ENCODE measurements around the gene HMOX2.

The HMOX2 gene

DNA sequence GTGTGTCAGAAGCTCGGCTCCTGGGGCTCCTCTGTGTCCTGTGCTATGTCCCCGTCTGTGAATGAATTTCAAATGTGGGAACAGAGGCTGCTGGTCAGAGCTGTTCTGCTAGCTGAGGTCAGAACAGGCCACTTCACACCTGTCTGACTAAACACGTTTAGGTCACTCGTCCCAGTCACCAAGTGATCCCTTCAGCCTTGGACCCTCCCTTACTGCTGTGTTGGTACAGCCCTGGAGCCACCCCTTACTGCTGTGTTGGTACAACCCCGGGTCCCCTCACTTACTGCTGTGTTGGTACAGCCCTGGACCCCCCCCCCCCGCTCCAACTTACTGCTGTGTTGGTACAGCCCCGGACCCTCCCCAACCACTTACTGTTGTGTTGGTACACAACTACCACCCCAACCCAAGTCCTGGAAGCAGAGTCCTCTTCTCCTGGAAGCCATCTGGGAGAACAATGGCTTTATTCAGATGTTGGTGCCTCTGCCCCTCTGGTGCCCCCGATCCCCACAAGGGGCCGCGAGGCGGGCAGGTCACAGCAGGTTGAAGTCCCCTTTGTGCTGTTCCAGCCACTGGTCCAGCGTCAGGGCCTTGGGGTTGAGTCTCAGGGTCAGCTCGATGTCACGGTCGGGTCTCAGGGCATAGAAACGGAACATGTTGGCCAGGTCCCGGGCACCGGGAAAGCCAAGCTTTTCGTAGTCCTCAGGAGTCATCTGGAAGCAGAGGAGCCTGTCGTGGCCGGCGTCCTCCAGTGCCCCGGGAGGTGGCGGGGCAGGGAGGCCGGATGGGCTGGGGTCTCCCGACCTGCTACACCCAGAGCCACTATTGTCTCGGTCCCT lies 14.7 kb upstream of the HMOX2 start:
- intact Hi-C loops (cut with DNase I), result no loop called here
- peak in 20 of 42 donors; percentile 15 to 69 (median 36) for DNase-seq

DNA sequence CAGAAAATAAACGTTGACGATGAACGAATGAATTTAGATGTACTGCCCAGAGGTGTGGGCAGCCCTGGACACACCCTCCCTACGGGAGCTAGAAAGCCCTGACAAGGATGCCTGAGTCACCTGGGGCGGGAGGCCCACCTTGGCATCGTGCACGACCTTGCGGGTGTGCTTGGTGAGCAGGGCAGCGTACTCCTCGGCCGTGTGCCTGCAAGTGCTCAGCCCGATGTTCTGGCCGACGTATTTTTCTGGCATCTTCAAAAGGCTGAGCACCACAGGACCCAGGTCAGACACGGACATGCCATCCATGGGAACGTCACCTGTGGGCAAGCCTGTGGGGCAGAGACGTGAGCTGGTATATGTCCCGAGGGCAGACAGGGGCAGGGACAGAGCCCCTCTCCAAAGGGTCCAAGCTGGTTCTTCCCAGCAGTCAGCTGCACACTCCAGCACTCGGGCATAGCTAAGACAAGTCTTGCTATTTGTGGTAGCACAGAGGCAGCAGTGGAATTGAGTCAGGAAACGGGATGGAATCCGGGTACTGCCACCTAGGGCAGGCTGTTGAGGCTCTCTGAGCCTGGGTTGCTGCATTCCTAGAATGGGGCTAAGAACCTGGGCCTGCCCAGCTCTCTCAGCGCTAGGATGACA lies 12.6 kb upstream of the HMOX2 start:
- no peak for DNase-seq
- intact Hi-C loops (cut with DNase I), result no loop called here

DNA sequence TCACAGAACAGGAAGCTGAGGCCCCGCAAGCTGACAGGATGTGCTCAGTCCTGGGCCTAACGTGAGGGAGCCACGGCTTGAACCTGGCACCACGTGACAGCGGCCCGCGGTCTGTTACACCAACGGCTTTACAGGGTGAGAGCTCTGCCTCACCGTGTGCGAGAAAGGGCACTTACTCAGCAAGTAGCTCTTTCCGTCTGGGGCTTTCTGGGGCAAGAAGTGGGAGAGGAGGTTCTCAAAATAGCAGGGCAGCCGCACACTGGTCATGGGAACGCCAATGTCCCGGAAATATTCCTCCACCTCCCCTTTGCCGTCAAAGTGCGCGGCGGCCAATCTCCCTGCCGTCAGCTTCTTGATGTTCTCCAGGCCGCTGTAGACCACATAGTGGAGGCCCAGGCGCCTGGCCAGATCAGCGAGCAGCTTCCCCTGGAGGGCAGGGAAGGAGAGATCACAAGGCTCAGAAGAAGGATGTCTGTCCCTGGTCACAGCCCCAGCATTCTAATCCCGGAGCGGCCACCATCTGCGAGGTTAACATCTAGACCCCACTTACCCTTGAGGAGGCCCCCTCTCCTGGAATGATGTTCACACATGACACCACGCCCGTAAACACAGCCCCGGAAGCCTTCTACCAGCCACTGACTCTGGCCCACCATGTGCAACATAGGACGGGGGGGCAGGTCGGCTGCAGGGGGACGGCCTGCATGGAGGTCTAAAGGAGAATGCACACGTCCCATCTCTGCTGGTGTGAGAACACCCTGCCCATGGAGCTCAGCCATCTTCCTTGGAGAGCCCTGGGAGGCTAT lies 10.0 kb upstream of the HMOX2 start:
- DNase-seq, result no peak
- intact Hi-C loops (cut with DNase I), result no loop called here

DNA sequence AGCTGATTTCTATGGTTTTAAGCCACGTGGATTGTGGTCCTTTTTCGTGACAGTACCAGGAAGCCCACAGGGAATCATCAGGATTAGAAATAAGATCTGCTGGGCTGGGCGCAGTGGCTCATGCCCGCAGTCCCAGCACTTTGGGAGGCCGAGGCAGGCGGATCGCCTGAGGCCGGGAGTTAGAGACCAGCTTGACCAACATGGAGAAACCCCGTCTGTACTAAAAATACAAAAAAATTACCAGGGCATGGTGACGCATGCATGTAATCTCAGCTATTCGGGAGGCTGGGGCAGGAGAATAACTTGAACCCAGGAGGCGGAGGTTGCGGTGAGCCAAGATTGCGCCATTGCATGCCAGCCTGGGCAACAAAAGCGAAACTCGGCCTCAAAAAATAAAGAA lies 8.3 kb upstream of the HMOX2 start:
- intact Hi-C loops (cut with DNase I), result no loop called here
- no peak for DNase-seq

DNA sequence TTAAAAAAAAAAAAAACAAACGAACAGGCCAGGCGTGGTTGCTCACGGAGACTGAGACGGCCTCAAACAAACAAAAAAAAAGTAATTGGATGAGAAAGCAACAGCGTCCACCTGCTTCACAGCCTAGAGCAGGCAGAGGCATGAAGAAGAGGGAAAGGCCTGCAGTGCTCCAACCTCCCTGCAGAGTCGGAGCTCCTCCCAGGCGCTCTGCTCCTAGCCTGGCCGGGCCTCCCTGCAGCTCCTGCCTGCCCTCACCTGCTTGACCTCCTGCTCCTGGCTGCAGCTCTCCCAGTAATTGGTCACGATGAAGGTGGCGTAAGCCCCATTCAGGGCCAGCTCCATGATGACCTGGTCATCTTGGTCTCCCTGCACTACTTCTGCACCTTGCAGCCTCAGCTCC lies 7.2 kb upstream of the HMOX2 start:
- intact Hi-C loops (cut with DNase I), result no loop called here
- no peak for DNase-seq

DNA sequence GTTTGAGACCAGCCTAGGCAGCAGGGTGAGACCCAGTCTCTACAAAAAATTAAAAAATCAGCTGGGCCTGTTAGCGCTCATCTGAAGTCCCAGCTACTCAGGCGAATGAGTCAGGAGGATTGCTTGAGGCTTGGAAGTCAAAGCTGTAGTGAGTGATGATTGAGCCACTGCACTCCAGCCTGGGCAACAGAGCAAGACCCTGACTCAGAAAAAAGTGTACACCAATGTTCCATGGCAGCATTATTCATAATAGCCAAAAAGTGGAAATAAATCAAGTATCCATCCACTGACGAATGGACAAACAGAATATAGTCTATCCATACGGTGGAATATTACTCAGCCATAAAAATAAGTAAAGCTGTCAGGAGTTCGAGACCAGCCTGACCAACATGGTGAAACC lies 4.3 kb upstream of the HMOX2 start:
- DNase-seq, result no peak
- intact Hi-C loops (cut with DNase I), result loop anchor here (10.0 kb wide), 1 partner anchor 47 kb away; the partner anchor contains the start of gene DNAJA3

DNA sequence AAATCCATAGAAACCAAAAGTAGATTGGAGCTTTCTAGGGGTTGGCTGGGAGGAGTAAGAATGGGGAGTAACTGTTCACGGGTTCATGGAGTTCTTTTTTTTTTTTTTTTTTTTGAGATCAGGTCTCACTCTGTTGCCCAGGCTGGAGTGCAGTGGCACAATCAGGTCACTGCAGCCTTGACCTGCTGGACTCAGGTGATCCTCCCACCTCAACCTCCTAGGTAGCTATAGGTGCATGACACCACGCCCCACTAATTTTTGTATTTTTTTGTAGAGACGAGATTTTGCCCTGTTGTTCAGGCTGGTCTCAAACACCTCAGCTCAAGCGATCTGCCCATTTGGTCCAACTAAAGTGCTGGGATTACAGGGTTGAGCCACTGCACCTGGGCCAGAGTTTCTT lies 3.3 kb upstream of the HMOX2 start:
- no peak for DNase-seq
- intact Hi-C loops (cut with DNase I), result loop anchor here (10.0 kb wide), 1 partner anchor 48 kb away; the partner anchor contains the start of gene DNAJA3

DNA sequence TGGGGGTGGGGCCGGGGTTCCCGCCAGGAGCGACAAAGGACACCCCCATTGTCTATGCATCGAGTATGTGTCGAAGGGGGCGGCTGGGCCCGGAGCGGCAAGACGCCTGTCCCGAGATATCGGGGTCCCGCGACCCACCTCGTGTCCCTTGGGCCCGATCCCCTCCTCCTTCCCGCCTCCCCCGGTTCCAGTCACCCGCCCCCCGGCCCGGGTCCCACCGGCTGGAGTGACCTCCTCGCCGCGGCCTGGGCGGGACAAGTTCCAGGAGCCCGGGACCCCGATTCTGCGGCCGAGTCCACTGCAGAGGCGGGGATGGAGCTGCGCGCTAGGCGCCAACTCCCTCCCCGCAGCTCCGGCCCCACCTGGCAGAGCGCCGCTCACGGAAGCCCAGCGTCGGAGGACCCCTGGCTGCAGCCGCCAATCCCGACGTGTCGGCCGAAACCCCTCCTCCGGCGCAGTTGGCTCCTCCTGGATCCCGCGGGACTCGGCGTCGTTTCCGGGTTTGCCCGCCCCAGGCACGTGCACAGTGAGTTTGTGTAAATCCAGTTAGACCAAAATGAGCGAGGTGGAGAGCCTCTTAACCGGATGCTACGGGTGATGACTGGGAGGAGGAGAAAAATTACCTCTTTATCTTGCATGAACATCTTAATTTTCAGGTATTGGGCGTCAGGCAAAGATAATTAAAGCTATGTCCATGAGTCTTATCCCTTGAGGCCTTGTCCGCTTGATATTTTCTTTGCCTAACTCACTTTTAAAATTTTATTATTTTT lies 1.8 kb upstream of the HMOX2 start, which contains the start of gene NMRAL1:
Gene NMRAL1, minus strand, starts transcription at position 434 of the 770 bp plus-strand sequence. CDS start 493 bp downstream, outside the sequence.
- intact Hi-C loops (cut with DNase I), result loop anchor here (10.0 kb wide), 1 partner anchor 50 kb away; the partner anchor contains the start of gene DNAJA3
- DNase-seq, result peak; percentile 76 to 95 (median 89)

DNA sequence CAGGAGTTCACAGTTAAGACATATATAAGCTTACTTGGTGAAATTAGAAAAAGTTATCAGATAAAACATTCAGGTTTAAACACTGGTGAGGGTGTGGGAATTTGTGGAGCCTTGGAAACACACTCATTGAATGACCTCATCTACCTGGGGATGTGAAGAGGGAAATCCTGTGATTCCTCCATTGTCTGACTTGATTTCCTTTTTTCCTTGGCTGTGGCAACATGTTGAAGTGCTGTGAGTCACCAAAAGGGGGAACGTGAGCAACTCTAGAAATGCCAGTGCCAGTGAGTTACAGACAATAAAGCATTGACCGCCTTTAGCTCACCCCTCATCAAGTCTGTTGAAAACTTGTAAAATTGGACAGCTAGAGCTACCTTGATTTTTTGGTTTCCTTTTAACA lies 1.8 kb downstream of the HMOX2 start:
- peak in 1 of 42 donors; percentile 24 for DNase-seq
- intact Hi-C loops (cut with DNase I), result loop anchor here (10.0 kb wide), 1 partner anchor 53 kb away; the partner anchor contains the start of gene DNAJA3

DNA sequence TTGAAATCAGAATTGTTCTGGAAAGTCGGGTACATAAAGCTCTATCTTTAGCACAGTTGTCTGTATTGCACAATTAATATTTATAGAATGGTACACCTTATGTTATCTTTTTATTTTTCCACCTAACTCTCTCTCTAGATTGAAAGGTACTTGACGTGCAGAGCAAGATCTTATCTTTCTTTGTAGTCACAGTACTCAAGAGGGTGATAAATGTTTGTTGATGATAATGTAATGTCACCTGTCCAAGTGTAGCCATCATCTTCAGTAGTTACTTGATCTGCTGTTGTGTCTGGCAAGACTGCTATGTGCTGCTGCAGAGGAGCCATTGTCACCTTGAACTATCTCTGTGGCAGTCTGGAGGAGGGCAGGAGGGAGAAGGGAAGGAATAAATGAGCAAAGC lies 5.3 kb downstream of the HMOX2 start:
- peak in 3 of 42 donors; percentile 9 to 29 (median 26) for DNase-seq
- intact Hi-C loops (cut with DNase I), result no loop called here

DNA sequence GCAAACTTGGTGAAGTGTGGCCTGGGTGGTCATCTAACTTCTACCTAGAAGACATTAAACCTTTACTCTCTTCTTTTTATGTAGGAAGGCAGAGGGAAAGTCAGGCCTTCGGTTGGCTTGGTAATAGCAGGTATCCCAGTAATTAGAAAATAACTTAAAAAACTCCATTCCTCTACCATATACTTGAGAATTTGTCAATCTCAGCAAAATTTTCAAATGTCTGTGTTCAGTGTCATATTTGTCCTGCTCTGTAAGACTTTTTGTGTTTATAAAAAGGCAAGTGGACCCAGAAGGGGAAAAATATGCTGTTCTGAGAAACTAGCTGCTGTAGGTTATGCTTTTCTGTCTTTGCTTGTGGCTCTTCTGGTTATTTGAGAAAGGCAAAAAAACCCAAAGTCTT lies 5.8 kb downstream of the HMOX2 start:
- intact Hi-C loops (cut with DNase I), result no loop called here
- no peak for DNase-seq

DNA sequence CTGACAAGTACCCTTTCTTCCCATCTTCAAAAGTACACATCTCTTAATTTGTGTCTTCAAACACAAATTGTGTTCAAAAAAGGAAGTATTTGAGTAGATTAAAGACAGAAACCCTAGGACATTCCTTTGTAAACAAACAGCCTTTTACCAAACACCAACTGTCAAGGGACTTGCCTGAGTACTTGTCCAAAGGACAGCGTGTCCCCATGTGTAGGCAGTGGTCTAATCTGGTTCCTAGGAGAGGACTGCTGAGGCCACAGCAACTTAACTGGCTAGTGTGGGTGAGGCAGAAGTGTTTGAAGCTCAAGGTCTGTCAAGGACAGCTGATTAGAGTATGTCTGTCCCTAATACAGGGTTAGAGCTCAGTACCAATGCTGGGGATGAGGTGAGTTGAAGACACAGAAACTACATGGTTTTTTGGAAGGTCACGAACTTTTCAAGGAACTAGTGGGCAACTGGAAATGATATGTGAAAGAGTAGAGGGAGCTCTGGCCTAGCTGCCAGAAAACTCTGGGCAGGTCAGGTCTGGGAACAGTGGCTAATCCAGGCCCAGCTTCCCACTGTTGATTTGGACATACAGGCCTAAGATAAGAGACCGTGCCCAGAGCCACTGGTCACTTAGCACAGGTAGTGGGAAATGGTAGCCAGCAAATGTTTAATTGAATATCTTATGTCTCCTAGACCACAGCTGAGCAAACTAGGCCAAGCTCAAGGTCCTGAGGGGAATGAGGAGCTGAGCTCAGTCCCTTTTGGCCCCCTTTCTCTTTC lies 10.1 kb downstream of the HMOX2 start:
- intact Hi-C loops (cut with DNase I), result no loop called here
- DNase-seq, result no peak

DNA sequence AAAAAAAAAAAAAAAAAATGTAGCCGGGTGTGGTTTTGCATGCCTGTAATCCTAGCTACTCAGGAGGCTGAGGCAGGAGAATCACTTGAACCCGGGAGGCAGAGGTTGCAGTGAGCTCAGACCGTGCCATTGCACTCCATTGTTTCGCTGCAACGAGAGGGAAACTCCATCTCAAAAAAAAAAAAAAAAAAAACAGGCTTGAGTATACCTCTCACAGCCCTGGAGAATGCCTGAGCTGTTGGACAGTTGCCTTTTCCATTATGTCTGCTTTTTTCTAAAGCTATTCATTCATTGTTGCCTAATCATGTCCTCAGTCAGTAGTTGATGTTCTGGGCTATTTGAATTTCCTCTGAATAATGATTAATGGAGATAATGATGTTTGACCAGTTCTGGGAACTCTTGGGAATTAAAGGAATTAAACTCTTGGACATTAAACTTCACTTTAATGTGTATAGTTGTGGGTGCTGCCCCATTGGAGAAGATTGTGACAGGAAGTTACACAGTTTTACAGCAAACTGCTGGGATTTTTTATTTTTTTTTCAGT lies 11.8 kb downstream of the HMOX2 start:
- intact Hi-C loops (cut with DNase I), result no loop called here
- DNase-seq, result no peak

DNA sequence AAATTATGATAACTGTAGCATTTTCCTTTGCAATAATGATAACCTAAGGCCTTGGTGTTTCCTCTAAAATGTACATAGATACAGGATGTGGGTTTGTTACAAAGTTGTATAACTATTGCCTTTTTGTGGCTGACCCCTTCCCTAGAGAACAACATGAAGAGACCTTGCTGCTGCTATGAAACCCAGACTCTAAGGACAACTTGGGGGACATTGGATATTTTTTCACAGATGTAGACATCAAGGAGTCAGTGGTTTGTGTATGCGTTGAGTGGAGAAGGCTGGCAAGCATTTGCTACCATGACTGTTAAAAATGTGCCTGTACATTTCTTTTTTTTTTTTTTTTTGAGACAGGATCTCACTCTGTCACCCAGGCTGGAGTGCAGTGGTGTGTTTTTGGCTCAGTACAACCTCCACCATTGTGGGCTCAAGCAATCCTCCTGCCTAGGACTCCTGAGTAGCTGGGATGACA lies 12.3 kb downstream of the HMOX2 start:
- DNase-seq, result no peak
- intact Hi-C loops (cut with DNase I), result no loop called here

DNA sequence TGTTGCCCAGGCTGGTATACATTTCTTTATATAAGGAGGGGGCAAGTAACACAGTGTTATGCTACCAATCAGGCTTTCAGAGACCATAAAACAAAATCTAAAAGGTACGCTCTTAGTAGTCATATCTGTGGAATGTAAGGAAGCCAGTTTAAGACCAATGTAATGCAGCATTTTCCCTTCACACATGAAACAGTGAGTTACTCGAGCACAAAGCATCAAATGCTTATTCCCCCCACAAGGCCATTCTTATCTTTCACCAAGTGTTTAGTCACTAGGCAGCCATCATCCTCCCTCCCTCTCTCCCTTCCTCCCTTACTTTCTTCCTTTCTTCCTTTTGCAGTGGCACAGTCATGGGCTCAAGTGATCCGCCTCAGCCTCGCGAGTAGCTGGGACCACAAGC lies 12.8 kb downstream of the HMOX2 start:
- no peak for DNase-seq
- intact Hi-C loops (cut with DNase I), result no loop called here

DNA sequence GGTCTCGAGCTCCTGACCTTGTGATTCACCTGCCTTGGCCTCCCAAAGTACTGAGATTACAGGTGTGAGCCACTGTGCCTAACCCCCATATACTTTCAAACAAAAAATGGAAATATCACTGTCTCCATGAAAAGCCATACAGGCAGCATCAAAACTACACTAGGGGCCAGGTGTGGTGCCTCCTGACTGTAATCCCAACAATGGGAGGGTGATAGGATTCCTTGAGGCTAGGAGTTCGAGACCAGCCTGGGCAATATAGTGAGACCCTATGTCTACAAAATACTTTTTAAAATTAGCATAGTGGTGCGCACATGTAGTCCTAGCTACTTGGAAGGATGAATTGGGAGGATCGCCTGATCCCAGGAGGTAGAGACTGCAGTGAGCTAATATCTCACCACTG lies 15.7 kb downstream of the HMOX2 start:
- intact Hi-C loops (cut with DNase I), result no loop called here
- no peak for DNase-seq

DNA sequence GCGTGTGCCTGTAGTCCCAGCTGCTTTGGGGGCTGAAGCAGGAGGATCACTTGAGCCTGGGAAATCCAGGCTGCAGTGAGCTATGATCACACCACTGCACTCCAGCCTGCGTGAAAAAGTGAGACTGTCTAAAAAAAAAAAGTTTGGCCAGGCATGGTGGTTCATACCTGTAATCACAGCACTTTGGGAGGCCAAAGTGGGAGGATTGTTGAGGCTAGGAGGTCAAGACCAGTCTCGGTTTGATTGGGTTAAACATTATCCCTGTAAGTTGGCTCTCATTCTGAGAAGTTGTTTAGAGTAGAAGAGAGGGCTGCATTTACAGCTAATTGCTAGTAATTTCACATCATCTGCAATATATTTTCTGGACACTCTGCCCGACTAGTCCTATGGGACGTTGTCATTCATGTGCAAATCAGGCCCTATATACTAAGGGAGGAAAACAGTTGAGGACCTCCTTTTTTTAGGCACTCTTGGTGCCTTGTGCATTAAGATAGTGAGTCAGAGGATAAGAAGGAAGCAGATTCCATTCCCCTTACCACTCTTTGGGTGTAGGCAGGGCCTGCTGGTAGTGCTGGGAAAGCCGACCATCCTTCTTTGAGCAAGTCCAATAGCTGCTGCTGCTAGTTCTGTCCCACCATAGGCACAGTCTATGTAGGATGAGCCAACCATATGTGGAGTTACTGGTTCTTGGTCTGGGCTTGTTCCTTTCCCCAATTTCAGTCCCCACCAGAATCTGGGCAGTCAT lies 18.7 kb downstream of the HMOX2 start:
- intact Hi-C loops (cut with DNase I), result no loop called here
- no peak for DNase-seq

All from head of caudate nucleus (tissue), 42 donors.